A549 (cell line): ENCODE data around the gene CAPN13.

Experiments
- BHLHE40 ChIP-seq: IDR thresholded peaks from 2 replicates; pipeline ENCODE4 v1.6.1; 2012; ENCODE audit warnings: low read depth, low read length, inconsistent platforms
- CBX8 ChIP-seq: fragments of 200-600 bp; sonication (generic); IDR thresholded peaks from 2 replicates; pipeline ENCODE4 v1.6.1; 2016
- CEBPB ChIP-seq, 2 experiments: fragments of >200 bp in 1 of 2; sonication (Bioruptor Twin) in 1 of 2; formaldehyde crosslinking in 1 of 2; IDR thresholded peaks; 2 replicates each; pipeline ENCODE4 v1.6.1; 2012 to 2016
- EHMT2 ChIP-seq: fragments of 200-600 bp; sonication (generic); IDR thresholded peaks from 2 replicates; pipeline ENCODE4 v1.6.1; 2016; ENCODE audit warnings: antibody characterized with exemption, low read depth, mild to moderate bottlenecking, moderate library complexity
- EP300 ChIP-seq, 2 experiments: fragments of >200 bp; sonication (Bioruptor Twin); formaldehyde crosslinking; IDR thresholded peaks; 2 replicates in 1 of 2; 3 replicates in 1 of 2; pipeline ENCODE4 v1.6.1; 2016 to 2017
- GATA3 ChIP-seq: IDR thresholded peaks from 2 replicates; pipeline ENCODE4 v1.6.1; 2012; ENCODE audit warnings: borderline replicate concordance
- KDM1A ChIP-seq: fragments of 200-600 bp; sonication (generic); IDR thresholded peaks from 2 replicates; pipeline ENCODE4 v1.6.1; 2016; ENCODE audit warnings: low read depth, mild to moderate bottlenecking
- POLR2A ChIP-seq: IDR thresholded peaks from 2 replicates; pipeline ENCODE4 v1.6.1; 2012; ENCODE audit warnings: mild to moderate bottlenecking, low read length
- SMC3 ChIP-seq: fragments of >200 bp; sonication (Bioruptor Twin); formaldehyde crosslinking; IDR thresholded peaks from 3 replicates; pipeline ENCODE4 v1.6.1; 2018; ENCODE audit warnings: inconsistent platforms
- TF ChIP-seq, protein P1 (sequence below): fragments of >200 bp; sonication (Bioruptor Twin); formaldehyde crosslinking; IDR thresholded peaks from 3 replicates; pipeline ENCODE4 v1.5.1; 2016
- TF ChIP-seq, protein P2 (sequence below): fragments of 200-600 bp; sonication (generic); IDR thresholded peaks from 2 replicates; pipeline ENCODE4 v1.6.1; 2016; ENCODE audit warnings: antibody characterized with exemption, mild to moderate bottlenecking, moderate library complexity

DNA sequence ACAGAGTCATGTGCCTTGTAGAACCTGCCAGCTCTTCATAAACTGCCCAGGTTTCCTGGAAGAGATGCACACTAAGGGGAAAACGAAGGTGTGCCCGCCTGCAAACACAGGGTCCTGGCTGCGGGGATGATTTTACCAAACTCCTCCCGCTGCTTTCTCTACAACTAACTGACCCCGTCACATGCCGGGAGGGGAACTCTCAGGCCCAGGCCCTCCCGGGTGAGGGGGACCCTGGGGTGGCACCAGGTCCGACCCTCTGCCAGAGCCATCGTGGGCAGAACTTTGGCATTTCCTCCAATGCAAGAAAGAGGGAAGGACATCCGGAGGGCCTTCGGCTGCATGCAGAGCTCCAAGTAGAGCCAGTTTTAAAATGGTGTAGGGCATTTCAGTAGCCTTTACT is 28.6 kb downstream of the CAPN13 start:
- TF ChIP-seq POLR2A (no peak), EP300 (IDR thresholded peaks at IDR 0.05) (no peak), BHLHE40 (no peak), KDM1A (no peak), CEBPB (IDR thresholded peaks at IDR 0.05) (no peak), CBX8 (no peak), SMC3 (no peak), EHMT2 (no peak), GATA3 (no peak)
- TF ChIP-seq, protein P1, sequence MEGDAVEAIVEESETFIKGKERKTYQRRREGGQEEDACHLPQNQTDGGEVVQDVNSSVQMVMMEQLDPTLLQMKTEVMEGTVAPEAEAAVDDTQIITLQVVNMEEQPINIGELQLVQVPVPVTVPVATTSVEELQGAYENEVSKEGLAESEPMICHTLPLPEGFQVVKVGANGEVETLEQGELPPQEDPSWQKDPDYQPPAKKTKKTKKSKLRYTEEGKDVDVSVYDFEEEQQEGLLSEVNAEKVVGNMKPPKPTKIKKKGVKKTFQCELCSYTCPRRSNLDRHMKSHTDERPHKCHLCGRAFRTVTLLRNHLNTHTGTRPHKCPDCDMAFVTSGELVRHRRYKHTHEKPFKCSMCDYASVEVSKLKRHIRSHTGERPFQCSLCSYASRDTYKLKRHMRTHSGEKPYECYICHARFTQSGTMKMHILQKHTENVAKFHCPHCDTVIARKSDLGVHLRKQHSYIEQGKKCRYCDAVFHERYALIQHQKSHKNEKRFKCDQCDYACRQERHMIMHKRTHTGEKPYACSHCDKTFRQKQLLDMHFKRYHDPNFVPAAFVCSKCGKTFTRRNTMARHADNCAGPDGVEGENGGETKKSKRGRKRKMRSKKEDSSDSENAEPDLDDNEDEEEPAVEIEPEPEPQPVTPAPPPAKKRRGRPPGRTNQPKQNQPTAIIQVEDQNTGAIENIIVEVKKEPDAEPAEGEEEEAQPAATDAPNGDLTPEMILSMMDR: no peak
- TF ChIP-seq, protein P2, sequence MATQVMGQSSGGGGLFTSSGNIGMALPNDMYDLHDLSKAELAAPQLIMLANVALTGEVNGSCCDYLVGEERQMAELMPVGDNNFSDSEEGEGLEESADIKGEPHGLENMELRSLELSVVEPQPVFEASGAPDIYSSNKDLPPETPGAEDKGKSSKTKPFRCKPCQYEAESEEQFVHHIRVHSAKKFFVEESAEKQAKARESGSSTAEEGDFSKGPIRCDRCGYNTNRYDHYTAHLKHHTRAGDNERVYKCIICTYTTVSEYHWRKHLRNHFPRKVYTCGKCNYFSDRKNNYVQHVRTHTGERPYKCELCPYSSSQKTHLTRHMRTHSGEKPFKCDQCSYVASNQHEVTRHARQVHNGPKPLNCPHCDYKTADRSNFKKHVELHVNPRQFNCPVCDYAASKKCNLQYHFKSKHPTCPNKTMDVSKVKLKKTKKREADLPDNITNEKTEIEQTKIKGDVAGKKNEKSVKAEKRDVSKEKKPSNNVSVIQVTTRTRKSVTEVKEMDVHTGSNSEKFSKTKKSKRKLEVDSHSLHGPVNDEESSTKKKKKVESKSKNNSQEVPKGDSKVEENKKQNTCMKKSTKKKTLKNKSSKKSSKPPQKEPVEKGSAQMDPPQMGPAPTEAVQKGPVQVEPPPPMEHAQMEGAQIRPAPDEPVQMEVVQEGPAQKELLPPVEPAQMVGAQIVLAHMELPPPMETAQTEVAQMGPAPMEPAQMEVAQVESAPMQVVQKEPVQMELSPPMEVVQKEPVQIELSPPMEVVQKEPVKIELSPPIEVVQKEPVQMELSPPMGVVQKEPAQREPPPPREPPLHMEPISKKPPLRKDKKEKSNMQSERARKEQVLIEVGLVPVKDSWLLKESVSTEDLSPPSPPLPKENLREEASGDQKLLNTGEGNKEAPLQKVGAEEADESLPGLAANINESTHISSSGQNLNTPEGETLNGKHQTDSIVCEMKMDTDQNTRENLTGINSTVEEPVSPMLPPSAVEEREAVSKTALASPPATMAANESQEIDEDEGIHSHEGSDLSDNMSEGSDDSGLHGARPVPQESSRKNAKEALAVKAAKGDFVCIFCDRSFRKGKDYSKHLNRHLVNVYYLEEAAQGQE: no peak
